Measurements from ENCODE around the gene ATP11B.

- TF ChIP-seq, protein P1, sequence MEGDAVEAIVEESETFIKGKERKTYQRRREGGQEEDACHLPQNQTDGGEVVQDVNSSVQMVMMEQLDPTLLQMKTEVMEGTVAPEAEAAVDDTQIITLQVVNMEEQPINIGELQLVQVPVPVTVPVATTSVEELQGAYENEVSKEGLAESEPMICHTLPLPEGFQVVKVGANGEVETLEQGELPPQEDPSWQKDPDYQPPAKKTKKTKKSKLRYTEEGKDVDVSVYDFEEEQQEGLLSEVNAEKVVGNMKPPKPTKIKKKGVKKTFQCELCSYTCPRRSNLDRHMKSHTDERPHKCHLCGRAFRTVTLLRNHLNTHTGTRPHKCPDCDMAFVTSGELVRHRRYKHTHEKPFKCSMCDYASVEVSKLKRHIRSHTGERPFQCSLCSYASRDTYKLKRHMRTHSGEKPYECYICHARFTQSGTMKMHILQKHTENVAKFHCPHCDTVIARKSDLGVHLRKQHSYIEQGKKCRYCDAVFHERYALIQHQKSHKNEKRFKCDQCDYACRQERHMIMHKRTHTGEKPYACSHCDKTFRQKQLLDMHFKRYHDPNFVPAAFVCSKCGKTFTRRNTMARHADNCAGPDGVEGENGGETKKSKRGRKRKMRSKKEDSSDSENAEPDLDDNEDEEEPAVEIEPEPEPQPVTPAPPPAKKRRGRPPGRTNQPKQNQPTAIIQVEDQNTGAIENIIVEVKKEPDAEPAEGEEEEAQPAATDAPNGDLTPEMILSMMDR (IDR thresholded peaks at IDR 0.05; ENCODE audit: insufficient read depth, low read length, poor library complexity, severe bottlenecking), result no peak
- no peak for TF ChIP-seq EZH2phosphoT487 (conservative IDR thresholded peaks at IDR 0.05; ENCODE audit: low read length)
Measured at GRCh38 chr3:182892226-182892625, 98.9 kb downstream of the ATP11B start.
